SK-N-MC (cell line): Measurements from ENCODE around the gene AMBRA1.

ENCODE experiments used
- EZH2 ChIP-seq: fragments of 200-600 bp; sonication (generic); IDR thresholded peaks from one replicate; pipeline ENCODE4 v1.6.1; 2017; ENCODE audit warnings: antibody characterized with exemption
- POLR2AphosphoS5 ChIP-seq: IDR thresholded peaks from 2 replicates; pipeline ENCODE4 v1.6.1; 2012; ENCODE audit warnings: mild to moderate bottlenecking, low read depth, low read length, borderline replicate concordance

DNA sequence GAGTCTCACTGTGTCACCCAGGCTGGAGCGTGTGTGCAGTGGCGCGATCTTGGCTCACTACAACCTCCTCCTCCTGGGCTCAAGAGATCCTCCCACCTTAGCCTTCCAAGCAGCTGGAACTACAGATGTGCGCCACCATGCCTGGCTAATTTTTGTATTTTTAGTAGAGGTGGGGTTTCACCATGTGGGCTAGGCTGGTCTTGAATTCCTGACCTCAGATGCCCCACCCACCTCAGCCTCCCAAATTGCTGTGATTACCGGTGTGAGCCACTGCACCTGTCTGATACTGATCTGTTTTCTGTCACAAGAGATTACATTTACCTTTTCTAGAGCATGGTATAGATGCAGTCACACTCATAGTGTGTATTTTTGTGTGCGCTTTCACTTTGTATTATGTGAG is 35.1 kb upstream of the AMBRA1 start:
- TF ChIP-seq EZH2 (no peak), POLR2AphosphoS5 (no peak)
